LNCAP (cell line): Measurements from ENCODE around the gene CDH13.

ENCODE experiments used
- TF ChIP-seq, protein P1 (sequence below): fragments of 450-650 bp; IDR thresholded peaks from 2 replicates; pipeline ENCODE4 v1.5.1; 2017; ENCODE audit warnings: mild to moderate bottlenecking

Gene CDH13

GRCh38 chr16:82882226-82882625 lies 255.5 kb downstream of the CDH13 start:
- TF ChIP-seq, protein P1, sequence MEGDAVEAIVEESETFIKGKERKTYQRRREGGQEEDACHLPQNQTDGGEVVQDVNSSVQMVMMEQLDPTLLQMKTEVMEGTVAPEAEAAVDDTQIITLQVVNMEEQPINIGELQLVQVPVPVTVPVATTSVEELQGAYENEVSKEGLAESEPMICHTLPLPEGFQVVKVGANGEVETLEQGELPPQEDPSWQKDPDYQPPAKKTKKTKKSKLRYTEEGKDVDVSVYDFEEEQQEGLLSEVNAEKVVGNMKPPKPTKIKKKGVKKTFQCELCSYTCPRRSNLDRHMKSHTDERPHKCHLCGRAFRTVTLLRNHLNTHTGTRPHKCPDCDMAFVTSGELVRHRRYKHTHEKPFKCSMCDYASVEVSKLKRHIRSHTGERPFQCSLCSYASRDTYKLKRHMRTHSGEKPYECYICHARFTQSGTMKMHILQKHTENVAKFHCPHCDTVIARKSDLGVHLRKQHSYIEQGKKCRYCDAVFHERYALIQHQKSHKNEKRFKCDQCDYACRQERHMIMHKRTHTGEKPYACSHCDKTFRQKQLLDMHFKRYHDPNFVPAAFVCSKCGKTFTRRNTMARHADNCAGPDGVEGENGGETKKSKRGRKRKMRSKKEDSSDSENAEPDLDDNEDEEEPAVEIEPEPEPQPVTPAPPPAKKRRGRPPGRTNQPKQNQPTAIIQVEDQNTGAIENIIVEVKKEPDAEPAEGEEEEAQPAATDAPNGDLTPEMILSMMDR = no peak

GRCh38 chr16:82882982-82883835 lies 256.4 kb downstream of the CDH13 start:
- TF ChIP-seq, protein P1 = no peak

- TF ChIP-seq, protein P1 = no peak
Observed at GRCh38 chr16:82884320-82884898, 257.6 kb downstream of the CDH13 start.

DNA sequence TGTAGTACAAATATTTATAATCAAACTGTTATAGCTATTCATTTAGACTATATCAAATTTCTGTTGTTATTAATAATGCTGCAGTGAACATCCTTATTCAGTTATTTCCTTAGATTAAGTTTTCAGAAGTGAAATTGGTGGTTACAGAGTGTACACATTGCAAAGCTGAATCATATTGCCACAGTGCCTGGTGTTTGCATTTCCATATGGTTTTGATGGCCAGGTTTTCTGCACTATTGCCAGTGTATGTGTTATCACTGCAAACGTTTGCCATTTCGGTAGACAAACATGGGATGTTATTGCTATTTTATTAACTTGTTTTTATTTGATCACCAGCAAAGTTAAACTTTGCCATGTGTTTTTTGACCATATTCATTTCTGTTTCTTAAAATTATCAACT lies 259.4 kb downstream of the CDH13 start:
- TF ChIP-seq, protein P1 = no peak

- TF ChIP-seq, protein P1 = no peak
Observed at GRCh38 chr16:82888591-82889001, 261.8 kb downstream of the CDH13 start.

DNA sequence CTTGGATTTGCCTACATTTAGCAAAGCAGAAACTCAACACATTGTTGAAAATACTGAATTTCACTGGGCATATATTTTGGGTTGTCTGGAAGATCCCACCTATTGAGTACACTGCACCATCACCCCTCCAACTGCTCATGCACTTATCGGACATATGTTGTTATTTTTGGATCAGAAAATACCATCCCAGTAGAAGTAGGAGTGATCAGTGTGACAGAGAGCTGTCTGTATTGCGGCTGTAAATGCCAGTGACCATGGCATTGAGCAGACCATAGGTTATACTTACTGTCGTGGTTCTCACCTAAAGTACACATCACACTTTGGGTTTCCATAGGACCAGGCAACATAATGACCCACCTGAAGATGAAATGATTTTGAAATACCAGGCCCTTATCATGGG lies 264.7 kb downstream of the CDH13 start:
- TF ChIP-seq, protein P1 = no peak

DNA sequence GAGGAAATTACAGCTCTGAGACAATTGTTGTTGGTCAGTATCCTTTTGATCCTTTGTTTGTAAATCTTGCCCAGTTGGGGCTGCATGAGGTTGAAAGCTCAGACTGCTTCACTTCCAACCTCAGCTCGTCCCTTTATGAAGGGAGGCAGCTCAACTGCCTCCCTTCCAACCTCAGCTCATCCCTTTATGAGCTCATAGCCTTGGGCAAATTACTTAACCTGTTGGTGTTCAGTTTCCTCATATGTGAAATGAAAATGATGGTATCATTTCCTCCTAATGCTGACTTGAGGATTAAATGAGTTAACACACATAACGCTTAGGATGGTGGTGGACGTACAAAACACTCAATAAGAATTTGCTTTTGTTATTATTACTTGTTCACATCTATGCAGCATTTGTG lies 265.1 kb downstream of the CDH13 start:
- TF ChIP-seq, protein P1 = no peak
